COR-L47 (cell line): Measurements from ENCODE around the gene HS3ST3A1.

ENCODE experiments used
- DNase-seq: peaks from one replicate; lab custom pipeline; 2025; lab: John Stamatoyannopoulos, UW

Gene HS3ST3A1

DNA sequence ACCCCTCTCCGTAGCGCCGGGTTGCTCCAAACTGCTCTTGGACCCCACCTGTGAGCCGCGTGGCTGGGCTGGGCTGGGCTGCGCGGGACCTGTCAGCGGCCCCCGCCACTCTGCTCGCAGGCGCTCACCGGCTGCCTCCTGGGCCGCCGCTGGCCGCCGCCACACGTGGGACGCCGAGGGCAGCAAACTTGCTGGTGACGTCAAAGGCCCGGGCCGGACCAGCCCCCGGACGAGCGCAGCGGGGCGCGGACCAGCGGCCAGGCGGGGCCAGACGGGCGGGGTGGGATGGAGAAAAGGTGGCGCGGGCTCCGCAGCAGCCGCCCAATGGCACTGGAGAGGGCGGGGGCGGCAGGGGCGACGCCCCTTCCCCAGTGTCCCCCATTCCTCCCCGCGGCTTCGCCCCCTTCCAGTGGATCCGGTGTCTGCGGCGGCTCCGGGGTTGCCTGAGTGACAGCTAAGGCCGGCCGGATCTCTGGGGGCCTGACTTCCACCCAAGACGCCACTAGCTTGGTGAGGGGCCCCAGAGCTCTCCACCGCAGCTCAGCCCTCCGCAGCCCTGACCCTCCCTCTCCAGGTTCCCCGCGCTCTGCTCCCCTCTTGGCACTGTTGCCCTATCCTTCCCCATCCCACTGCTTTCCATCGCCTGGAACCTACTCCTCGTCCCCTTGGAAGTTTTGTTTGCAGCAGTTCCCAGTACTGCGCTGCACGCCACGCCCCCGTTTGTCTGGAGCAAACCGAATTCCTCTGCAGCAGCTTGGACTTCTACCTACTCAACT, at the start of gene HS3ST3A1:
HS3ST3A1 (minus strand) TSS at position 154 of the 776 bp plus-strand sequence. CDS start 800 bp downstream, outside the sequence.
- no peak for DNase-seq

DNA sequence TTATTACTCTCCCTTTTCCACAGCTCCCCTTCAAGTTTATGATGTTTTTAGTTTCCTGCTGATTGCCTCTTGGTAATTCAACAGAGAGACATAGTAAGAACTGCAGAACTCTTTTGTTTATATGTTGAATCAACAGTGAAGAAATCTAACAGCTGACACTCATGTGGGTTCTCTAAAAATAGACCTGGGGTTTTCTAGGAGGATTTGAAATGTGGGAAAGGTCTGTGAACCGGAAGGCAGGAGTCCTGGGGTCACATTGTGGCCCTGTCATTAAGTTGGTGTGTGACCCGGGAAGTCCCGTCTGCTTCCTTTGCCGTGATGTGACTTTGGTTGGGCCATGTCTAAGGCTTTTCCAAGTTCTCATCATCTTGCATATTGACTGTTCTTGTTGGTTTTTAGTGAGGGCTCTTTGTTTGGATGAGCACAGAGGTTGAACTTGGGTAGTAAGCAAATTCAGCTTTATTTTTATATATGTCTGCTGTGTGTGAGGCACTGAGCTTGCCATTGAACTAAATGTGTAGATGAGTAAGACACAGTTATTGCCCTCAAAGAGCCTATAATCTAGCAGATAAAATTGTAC, 48.5 kb upstream of the HS3ST3A1 start:
- DNase-seq = no peak

GRCh38 chr17:13647543-13648021, 45.9 kb upstream of the HS3ST3A1 start:
- no peak for DNase-seq

- no peak for DNase-seq
These were observed 45.3 kb upstream of the HS3ST3A1 start for GRCh38 chr17:13646969-13647542.

GRCh38 chr17:13646411-13646810, 44.7 kb upstream of the HS3ST3A1 start:
- DNase-seq = no peak

GRCh38 chr17:13643180-13643579, 41.5 kb upstream of the HS3ST3A1 start:
- no peak for DNase-seq

DNA sequence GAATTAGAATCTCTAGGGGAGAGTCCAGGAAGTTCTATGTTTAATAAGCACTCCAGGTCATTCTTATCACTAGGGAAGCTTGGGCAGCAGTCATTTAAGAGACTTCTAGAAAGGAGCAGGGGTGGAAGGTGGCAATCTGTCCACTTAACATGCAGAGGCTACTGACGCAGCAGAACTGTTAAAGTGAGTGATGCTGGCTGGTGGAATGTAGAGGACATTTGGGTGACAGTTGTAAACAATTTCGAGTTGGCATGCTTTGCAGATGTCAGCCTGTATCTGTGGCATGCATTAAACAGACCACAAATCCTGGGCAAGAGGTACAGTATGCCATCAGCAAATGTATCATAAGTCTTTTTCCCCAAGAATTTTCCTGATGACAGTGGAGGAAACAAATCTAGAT, 40.5 kb upstream of the HS3ST3A1 start:
- DNase-seq = no peak

GRCh38 chr17:13640551-13640950, 38.8 kb upstream of the HS3ST3A1 start:
- no peak for DNase-seq

GRCh38 chr17:13638855-13639458, 37.2 kb upstream of the HS3ST3A1 start:
- no peak for DNase-seq

DNA sequence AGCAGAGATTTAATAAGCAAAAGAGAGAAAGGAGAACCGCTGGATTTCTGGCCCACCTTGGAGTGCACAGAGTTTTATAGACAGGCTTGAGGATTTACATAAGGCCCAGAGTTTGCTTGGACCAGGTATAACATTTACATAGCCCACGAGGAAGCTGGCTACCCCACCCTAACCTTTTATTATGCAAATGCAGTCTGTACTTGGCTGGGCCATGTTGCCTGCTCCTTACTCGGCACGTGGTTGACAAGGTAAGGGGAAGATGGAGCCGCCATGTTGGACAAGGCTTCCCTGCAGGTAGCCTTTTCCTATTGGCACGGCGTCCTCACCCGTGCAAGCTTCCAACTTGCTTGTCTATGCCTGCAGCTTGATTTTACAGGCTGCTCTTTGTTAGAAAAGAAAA, 35.2 kb upstream of the HS3ST3A1 start:
- DNase-seq = no peak

DNA sequence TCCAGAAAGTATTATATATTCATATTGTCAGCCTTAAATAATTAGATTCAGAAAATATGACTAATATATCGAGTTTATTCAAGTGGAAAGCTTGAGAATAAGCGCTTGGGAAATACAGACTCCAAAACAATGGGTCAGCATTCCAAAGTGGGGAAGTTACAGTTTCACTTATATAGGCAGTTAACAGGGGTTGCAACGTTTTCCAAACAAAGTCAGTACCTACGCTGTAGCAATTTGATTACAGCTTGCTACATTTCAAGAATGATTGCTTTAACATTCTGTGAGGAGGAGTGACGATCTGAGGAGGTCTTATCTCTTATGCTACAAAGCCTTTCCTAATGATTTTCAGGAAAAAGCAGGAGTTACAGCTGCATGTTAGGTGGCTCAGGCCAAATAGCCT, 34.2 kb upstream of the HS3ST3A1 start:
- no peak for DNase-seq

- DNase-seq = no peak
These were observed 32.3 kb upstream of the HS3ST3A1 start for GRCh38 chr17:13634021-13634420.

DNA sequence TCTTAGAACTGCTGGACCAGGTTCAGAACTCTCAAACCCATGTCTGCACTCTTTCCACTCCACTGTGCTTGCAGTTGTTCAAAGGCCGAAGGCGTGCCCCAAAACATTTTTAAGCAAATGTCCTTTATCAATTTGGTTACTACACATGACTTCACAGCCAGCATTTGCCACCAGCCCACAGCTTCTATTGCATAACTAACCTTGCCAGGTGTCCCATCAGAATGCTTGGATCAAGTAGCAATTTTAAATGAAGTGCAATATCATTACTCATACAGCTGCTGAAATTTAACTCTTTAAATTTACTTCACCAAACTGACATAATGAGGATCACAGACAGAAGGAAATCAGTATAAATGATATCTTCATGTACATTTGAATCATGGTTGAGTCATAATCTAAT, 29.8 kb upstream of the HS3ST3A1 start:
- DNase-seq = no peak

DNA sequence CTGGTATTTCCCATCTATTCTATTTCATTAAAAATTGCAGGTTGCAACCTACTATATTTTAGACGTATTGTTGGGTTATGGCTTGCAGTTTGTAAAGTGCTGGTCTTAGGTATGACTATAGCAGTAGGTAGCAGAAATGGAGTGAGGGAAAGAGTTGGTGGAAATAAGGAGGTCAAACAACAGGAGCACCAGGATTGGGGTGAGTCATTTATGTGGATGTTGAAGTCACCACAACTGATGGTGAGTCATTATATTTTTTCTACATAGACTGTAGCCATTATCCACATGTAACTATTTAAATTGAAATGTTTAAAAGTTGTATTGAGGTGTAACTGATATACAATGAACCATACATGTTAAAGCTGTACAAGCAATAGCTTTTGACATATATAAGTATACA, 25.0 kb upstream of the HS3ST3A1 start:
- DNase-seq = no peak

DNA sequence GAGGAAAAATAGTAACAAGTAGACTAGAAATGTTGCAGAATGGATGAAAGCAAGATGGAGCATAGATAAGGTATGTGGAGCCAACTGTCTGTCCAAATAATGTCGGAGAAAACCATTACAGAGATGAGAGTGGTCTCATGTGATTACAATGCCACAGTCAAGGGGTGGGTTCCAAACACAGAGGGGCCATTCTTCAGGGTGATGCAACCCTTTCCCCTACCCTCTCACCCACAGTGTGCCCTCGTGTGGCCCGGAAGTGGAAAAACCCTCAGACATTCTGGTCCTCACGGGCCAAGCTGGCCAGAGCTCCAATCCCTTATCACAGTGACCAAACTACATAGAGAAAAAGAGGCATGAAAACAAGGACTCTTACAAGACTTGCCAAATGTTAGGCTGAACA, 17.7 kb upstream of the HS3ST3A1 start:
- no peak for DNase-seq

- no peak for DNase-seq
These were observed 14.3 kb upstream of the HS3ST3A1 start for GRCh38 chr17:13616031-13616430.

DNA sequence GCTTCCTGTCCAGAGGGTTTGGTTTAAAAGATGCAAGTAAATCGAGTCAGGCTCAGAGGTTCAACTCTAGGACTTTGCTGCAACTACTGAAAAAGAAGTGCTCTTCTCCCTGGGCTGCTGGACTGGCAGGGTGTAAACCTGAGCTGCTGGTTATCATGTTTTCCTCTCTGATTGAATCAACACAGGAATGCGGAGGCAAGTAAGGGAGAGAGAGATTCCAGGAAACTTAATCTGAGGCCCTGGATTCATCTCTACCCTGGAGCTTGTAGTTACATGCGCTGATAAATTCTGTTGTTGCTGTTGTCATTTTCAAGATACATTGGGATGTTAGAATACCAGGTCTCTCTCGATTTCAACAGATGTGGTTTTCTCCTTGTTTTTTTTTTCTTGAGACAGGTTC, 8.2 kb upstream of the HS3ST3A1 start:
- no peak for DNase-seq

GRCh38 chr17:13601322-13601775, 380 bp downstream of the HS3ST3A1 start:
- DNase-seq = no peak

DNA sequence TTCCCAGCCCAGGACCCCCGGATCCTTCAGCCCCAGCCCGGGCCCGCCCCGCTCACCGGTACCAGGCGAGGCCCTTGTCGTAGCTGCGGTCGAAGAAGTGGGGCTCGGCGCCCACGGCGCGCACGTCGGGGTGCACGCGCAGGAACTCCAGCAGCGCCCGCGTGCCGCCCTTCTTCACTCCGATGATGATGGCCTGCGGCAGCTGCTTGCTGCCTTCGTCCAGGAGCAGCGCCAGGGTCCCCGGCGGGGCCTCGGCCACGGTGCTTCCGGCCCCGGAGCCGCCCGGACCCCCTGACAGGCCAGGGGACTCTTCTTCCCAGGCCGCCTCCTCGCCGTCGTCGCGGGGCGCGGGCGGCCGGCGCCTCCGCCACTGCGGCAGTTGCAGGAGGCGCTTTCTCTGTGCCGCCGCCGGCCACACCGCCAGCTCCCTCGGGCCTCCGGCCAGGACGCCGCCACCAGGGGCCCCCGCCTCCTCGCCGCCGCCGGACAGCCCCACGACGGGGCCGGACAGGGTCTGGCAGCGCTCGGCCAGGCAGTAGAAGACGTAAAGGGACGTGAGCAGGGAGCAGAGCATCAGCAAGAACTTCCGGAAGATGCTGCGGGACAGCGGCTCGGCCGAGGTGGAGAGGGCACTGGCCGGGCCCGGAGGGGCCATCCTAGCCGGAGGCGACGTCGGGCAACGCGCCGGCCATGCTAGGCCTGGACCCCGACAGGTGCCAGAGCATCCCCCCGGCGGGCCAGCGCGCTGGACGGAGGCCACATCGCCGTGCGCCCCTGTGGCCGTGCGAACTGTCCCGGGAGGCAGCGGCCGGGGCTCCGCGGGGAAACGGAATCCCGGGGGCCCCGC, 1.0 kb downstream of the HS3ST3A1 start:
- DNase-seq = no peak

- no peak for DNase-seq
These were observed 1.9 kb downstream of the HS3ST3A1 start for GRCh38 chr17:13599864-13600263.

DNA sequence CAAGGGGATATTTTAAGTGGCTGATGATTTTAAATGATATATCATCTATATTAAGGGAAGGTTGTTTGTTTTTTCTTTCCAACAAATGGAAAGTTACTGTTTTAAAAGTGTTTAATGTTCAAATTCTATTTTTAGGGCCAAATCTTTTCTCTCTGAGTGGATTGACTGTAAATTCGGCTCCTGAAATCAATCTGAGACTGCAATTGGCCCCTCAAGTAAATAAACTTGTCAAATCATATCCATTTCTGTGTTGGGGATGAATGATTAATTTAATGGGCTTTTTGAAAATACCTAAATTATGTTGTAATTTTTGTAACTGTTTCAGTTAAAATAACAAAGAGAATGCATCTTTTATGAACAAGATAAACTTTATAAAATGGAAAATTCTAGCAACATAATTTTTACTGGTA, 2.6 kb downstream of the HS3ST3A1 start:
- DNase-seq = no peak
